Measurements from ENCODE around the gene CT45A3. TPM values are rescaled to one million over a fixed set of nuclear protein-coding genes. Genes with fewer than 3 reads are reported as not detected.

CT45A3 gene
- polyA plus RNA-seq, 1 donor (not counting 4 experiments of a cell fraction or from before 2014, with no cell fraction given), result not detected

GRCh38 chrX:135741192-135741715 lies 26.7 kb downstream of the CT45A3 start:
- H3K9me1 ChIP-seq (ENCODE audit: control insufficient read depth, extremely low read depth, insufficient read depth, low read length), result no peaks in the 10 kb centered on the region
- dilution Hi-C loops (cut with MboI; ENCODE audit: extremely low pct_ligation_motif_present, low sequenced_read_pairs), result no loop called here
- no peaks in the 10 kb centered on the region for H3K27me3 ChIP-seq (ENCODE audit: control insufficient read depth, extremely low read depth, insufficient read depth, low read length)
- no peaks in the 10 kb centered on the region for H3K79me2 ChIP-seq (ENCODE audit: control insufficient read depth, insufficient read depth, low read length)
- H3K4me2 ChIP-seq (ENCODE audit: control insufficient read depth, extremely low read depth, insufficient read depth, low read depth, low read length), result no peak overlapping the region
- no peak for FAIRE-seq
- no peaks in the 10 kb centered on the region for H3K4me1 ChIP-seq (ENCODE audit: control insufficient read depth, extremely low read depth, insufficient read depth, low read length)
- H3K9ac ChIP-seq (ENCODE audit: control insufficient read depth, extremely low read depth, insufficient read depth, low read length), result no peak overlapping the region
- no peaks in the 10 kb centered on the region for H4K20me1 ChIP-seq (ENCODE audit: control insufficient read depth, extremely low read depth, insufficient read depth, low read length)
- no peak overlapping the region for H3K4me3 ChIP-seq (ENCODE audit: control insufficient read depth in 2 of 3, extremely low read depth in 1 of 3, insufficient read depth in 2 of 3, low read depth in 1 of 3, low read length in 3 of 3)
- no peaks in the 10 kb centered on the region for H3K9me3 ChIP-seq (ENCODE audit: control insufficient read depth, low read depth, low read length)
- no peak overlapping the region for H3K27ac ChIP-seq (ENCODE audit: control insufficient read depth, insufficient read depth, low read length)
- DNase-seq (ENCODE audit: low read depth, low spot score), result no peak
- no peaks in the 10 kb centered on the region for H3K36me3 ChIP-seq (ENCODE audit: control insufficient read depth in 2 of 2, extremely low read depth in 1 of 2, insufficient read depth in 2 of 2, low read length in 2 of 2)
- no peak overlapping the region for H2AFZ ChIP-seq (ENCODE audit: control insufficient read depth, low read length)
- no peak for TF ChIP-seq EZH2 (IDR thresholded peaks at IDR 0.05; ENCODE audit: low read length)
- TF ChIP-seq, protein P1, sequence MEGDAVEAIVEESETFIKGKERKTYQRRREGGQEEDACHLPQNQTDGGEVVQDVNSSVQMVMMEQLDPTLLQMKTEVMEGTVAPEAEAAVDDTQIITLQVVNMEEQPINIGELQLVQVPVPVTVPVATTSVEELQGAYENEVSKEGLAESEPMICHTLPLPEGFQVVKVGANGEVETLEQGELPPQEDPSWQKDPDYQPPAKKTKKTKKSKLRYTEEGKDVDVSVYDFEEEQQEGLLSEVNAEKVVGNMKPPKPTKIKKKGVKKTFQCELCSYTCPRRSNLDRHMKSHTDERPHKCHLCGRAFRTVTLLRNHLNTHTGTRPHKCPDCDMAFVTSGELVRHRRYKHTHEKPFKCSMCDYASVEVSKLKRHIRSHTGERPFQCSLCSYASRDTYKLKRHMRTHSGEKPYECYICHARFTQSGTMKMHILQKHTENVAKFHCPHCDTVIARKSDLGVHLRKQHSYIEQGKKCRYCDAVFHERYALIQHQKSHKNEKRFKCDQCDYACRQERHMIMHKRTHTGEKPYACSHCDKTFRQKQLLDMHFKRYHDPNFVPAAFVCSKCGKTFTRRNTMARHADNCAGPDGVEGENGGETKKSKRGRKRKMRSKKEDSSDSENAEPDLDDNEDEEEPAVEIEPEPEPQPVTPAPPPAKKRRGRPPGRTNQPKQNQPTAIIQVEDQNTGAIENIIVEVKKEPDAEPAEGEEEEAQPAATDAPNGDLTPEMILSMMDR (optimal IDR thresholded peaks at IDR 0.05 in 1 of 3, IDR thresholded peaks at IDR 0.05 in 1 of 3, conservative IDR thresholded peaks at IDR 0.05 in 1 of 3; ENCODE audit: extremely low read depth in 1 of 3, insufficient read depth in 2 of 3, low read length in 3 of 3), result no peak

- Histone ChIP-seq H3K9me1 (ENCODE audit: control insufficient read depth, extremely low read depth, insufficient read depth, low read length) (no peaks in the 10 kb centered on the region), H3K4me3 (ENCODE audit: control insufficient read depth in 2 of 3, extremely low read depth in 1 of 3, insufficient read depth in 2 of 3, low read depth in 1 of 3, low read length in 3 of 3) (no peak overlapping the region), H3K9me3 (ENCODE audit: control insufficient read depth, low read depth, low read length) (no peaks in the 10 kb centered on the region), H3K27me3 (ENCODE audit: control insufficient read depth, extremely low read depth, insufficient read depth, low read length) (no peaks in the 10 kb centered on the region), H3K9ac (ENCODE audit: control insufficient read depth, extremely low read depth, insufficient read depth, low read length) (no peak overlapping the region), H3K36me3 (ENCODE audit: control insufficient read depth in 2 of 2, extremely low read depth in 1 of 2, insufficient read depth in 2 of 2, low read length in 2 of 2) (no peaks in the 10 kb centered on the region), H3K4me2 (ENCODE audit: control insufficient read depth, extremely low read depth, insufficient read depth, low read depth, low read length) (no peak overlapping the region), H3K27ac (ENCODE audit: control insufficient read depth, insufficient read depth, low read length) (no peak overlapping the region), H4K20me1 (ENCODE audit: control insufficient read depth, extremely low read depth, insufficient read depth, low read length) (no peaks in the 10 kb centered on the region), H2AFZ (ENCODE audit: control insufficient read depth, low read length) (no peak overlapping the region), H3K79me2 (ENCODE audit: control insufficient read depth, insufficient read depth, low read length) (no peaks in the 10 kb centered on the region), H3K4me1 (ENCODE audit: control insufficient read depth, extremely low read depth, insufficient read depth, low read length) (no peaks in the 10 kb centered on the region)
- no peak for FAIRE-seq
- TF ChIP-seq EZH2 (IDR thresholded peaks at IDR 0.05; ENCODE audit: low read length), result no peak
- TF ChIP-seq, protein P1 (optimal IDR thresholded peaks at IDR 0.05 in 1 of 3, IDR thresholded peaks at IDR 0.05 in 1 of 3, conservative IDR thresholded peaks at IDR 0.05 in 1 of 3; ENCODE audit: extremely low read depth in 1 of 3, insufficient read depth in 2 of 3, low read length in 3 of 3), result peak in 2 of 3 experiments; percentile 11 to 41
- no peak for DNase-seq (ENCODE audit: low read depth, low spot score)
- dilution Hi-C loops (cut with MboI; ENCODE audit: extremely low pct_ligation_motif_present, low sequenced_read_pairs), result no loop called here
Observed at GRCh38 chrX:135740681-135741149, 27.3 kb downstream of the CT45A3 start.
